Measurements from ENCODE around the gene KCNJ12. TPM values are rescaled to one million over a fixed set of nuclear protein-coding genes. Genes with fewer than 3 reads are reported as not detected.

Gene KCNJ12
- total and polyA plus RNA-seq, 2 experiments from 2014 or later: 0.61 to 2.4 TPM

DNA sequence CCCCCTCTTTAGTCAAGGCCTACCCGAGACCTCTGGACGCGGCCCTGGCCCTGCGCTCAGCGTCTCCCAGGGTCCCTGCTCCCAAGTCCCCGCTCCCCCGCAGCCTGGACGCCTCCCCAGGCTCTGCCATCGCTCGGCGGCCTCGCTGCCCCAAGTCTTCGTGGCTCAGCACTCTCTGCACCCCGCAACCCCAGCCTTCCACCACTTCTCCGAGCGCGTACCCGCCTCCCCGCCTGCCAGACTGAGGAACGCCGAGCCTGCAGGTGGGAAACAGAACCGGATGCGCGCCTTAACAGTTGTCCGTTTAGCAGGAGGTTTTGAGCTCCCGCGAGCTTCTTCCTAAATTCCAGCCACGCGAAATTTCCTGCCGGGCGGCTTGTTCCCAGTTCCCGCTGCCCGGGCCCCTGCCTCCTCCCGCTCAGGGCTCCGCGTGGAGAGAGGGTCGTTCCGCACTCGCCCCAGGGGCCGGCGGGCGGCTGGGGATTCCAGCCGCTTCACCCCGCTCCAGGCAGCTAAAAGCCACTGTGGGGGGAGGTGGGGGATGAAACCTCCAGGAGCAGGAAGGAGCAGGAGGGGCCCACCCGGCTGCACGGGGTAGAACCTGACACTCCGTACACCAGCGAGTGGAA, 87.7 kb downstream of the KCNJ12 start:
- peaks cover 11% of the 10 kb centered on the region; the same call in 2 of the 3 replicates for H3K9me3 Mint-ChIP-seq
- DNase-seq (ENCODE audit: low spot score) (peak; percentile 80), ATAC-seq (peak; percentile 80)
- Histone ChIP-seq H3K9me2 (ENCODE audit: insufficient read depth) (no peaks in the 10 kb centered on the region), H4K20me1 (replicated peaks; ENCODE audit: insufficient read depth) (no peaks in the 10 kb centered on the region), H3F3A (replicated peaks; ENCODE audit: low read depth) (no peaks in the 10 kb centered on the region), H3K27me3 (ENCODE audit: insufficient read depth) (peaks cover 44% of the 10 kb centered on the region), H3K79me2 (replicated peaks; ENCODE audit: insufficient read depth) (no peaks in the 10 kb centered on the region), H3K4me1 (ENCODE audit: insufficient read depth) (peaks cover 4% of the 10 kb centered on the region; the same call in 1 of the 2 replicates), H3K36me3 (ENCODE audit: insufficient read depth) (no peaks in the 10 kb centered on the region), H3K4me3 (peak overlapping the region; percentile 68), H3K4me2 (peak overlapping the region; percentile 90), H2AFZ (peak overlapping the region; percentile 96), H3K27ac (ENCODE audit: low read depth) (no peak overlapping the region)
- H3K36me3 Mint-ChIP-seq (ENCODE audit: low read depth): no peaks in the 10 kb centered on the region
- peaks cover 13% of the 10 kb centered on the region for H3K4me1 Mint-ChIP-seq
- no peak overlapping the region for H3K27ac Mint-ChIP-seq
- TF ChIP-seq JUNB (IDR thresholded peaks at IDR 0.05; ENCODE audit: unreplicated experiment) (no peak), ZNF331 (CRISPR knock-in tag; IDR thresholded peaks at IDR 0.05; ENCODE audit: low read depth) (no peak), NANOG (IDR thresholded peaks at IDR 0.05; ENCODE audit: borderline replicate concordance) (no peak), EZH2 (IDR thresholded peaks at IDR 0.05; ENCODE audit: low read depth, unreplicated experiment) (peak; percentile 24), ZNF114 (CRISPR knock-in tag; IDR thresholded peaks at IDR 0.05) (no peak), CREB1 (CRISPR knock-in tag; IDR thresholded peaks at IDR 0.05; ENCODE audit: low read depth) (0 out of 2 replicates have a peak, but pooled peaks have one; percentile 3)
- TF ChIP-seq, protein P1, sequence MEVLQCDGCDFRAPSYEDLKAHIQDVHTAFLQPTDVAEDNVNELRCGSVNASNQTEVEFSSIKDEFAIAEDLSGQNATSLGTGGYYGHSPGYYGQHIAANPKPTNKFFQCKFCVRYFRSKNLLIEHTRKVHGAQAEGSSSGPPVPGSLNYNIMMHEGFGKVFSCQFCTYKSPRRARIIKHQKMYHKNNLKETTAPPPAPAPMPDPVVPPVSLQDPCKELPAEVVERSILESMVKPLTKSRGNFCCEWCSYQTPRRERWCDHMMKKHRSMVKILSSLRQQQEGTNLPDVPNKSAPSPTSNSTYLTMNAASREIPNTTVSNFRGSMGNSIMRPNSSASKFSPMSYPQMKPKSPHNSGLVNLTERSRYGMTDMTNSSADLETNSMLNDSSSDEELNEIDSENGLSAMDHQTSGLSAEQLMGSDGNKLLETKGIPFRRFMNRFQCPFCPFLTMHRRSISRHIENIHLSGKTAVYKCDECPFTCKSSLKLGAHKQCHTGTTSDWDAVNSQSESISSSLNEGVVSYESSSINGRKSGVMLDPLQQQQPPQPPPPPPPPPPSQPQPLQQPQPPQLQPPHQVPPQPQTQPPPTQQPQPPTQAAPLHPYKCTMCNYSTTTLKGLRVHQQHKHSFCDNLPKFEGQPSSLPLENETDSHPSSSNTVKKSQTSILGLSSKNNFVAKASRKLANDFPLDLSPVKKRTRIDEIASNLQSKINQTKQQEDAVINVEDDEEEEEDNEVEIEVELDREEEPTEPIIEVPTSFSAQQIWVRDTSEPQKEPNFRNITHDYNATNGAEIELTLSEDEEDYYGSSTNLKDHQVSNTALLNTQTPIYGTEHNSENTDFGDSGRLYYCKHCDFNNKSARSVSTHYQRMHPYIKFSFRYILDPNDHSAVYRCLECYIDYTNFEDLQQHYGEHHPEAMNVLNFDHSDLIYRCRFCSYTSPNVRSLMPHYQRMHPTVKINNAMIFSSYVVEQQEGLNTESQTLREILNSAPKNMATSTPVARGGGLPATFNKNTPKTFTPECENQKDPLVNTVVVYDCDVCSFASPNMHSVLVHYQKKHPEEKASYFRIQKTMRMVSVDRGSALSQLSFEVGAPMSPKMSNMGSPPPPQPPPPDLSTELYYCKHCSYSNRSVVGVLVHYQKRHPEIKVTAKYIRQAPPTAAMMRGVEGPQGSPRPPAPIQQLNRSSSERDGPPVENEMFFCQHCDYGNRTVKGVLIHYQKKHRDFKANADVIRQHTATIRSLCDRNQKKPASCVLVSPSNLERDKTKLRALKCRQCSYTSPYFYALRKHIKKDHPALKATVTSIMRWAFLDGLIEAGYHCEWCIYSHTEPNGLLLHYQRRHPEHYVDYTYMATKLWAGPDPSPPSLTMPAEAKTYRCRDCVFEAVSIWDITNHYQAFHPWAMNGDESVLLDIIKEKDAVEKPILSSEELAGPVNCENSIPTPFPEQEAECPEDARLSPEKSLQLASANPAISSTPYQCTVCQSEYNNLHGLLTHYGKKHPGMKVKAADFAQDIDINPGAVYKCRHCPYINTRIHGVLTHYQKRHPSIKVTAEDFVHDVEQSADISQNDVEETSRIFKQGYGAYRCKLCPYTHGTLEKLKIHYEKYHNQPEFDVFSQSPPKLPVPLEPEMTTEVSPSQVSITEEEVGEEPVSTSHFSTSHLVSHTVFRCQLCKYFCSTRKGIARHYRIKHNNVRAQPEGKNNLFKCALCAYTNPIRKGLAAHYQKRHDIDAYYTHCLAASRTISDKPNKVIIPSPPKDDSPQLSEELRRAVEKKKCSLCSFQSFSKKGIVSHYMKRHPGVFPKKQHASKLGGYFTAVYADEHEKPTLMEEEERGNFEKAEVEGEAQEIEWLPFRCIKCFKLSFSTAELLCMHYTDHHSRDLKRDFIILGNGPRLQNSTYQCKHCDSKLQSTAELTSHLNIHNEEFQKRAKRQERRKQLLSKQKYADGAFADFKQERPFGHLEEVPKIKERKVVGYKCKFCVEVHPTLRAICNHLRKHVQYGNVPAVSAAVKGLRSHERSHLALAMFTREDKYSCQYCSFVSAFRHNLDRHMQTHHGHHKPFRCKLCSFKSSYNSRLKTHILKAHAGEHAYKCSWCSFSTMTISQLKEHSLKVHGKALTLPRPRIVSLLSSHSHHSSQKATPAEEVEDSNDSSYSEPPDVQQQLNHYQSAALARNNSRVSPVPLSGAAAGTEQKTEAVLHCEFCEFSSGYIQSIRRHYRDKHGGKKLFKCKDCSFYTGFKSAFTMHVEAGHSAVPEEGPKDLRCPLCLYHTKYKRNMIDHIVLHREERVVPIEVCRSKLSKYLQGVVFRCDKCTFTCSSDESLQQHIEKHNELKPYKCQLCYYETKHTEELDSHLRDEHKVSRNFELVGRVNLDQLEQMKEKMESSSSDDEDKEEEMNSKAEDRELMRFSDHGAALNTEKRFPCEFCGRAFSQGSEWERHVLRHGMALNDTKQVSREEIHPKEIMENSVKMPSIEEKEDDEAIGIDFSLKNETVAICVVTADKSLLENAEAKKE (CRISPR knock-in tag; IDR thresholded peaks at IDR 0.05): no peak
- TF ChIP-seq, protein P2, sequence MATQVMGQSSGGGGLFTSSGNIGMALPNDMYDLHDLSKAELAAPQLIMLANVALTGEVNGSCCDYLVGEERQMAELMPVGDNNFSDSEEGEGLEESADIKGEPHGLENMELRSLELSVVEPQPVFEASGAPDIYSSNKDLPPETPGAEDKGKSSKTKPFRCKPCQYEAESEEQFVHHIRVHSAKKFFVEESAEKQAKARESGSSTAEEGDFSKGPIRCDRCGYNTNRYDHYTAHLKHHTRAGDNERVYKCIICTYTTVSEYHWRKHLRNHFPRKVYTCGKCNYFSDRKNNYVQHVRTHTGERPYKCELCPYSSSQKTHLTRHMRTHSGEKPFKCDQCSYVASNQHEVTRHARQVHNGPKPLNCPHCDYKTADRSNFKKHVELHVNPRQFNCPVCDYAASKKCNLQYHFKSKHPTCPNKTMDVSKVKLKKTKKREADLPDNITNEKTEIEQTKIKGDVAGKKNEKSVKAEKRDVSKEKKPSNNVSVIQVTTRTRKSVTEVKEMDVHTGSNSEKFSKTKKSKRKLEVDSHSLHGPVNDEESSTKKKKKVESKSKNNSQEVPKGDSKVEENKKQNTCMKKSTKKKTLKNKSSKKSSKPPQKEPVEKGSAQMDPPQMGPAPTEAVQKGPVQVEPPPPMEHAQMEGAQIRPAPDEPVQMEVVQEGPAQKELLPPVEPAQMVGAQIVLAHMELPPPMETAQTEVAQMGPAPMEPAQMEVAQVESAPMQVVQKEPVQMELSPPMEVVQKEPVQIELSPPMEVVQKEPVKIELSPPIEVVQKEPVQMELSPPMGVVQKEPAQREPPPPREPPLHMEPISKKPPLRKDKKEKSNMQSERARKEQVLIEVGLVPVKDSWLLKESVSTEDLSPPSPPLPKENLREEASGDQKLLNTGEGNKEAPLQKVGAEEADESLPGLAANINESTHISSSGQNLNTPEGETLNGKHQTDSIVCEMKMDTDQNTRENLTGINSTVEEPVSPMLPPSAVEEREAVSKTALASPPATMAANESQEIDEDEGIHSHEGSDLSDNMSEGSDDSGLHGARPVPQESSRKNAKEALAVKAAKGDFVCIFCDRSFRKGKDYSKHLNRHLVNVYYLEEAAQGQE (IDR thresholded peaks at IDR 0.05; ENCODE audit: unreplicated experiment): no peak
- peak overlapping the region; percentile 69 for H3K4me3 Mint-ChIP-seq
- peaks cover 29% of the 10 kb centered on the region for H3K27me3 Mint-ChIP-seq (ENCODE audit: insufficient read depth, low read depth, poor library complexity)

All from GM23338 (cell line).